HG02642 (cell line): ENCODE results near the gene SERPINB5.

Source experiments
- ATAC-seq: cut with Tn5 transposase; IDR thresholded peaks from one replicate; pipeline ENCODE4 v1.9.1; 2021; ENCODE audit warnings: mild to moderate bottlenecking; ENCODE audit not compliant: unreplicated experiment, poor library complexity

Gene SERPINB5

DNA sequence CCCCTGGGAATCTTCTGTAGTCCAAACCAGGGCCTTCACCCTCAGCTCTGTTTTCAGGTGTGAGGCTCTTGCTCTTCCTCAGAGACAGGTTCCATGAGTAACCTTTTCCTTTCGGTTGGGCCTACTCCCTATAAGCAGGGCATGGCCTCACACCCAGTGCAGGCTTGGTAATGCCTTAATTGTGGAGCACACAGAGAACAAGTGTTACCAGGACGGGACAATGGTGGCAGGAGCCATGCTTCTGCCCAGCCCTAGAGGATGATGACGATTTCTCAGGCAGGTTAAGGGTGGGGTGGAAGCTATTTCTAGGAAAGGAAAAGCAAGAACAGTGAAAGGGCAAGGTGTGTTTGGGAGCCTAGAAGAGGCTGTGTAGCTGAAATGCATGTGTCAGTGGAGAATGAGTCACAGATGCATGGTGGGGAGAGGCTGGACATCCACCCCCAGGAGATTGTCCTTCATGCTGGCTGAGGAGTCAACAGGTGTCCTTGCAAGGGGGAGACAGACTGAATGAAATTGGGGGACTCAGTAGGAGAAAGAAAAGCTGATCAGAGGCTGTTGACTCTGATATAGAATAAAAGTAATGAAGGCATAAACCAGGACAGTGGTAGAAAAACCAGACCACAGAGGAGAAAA, 43.4 kb downstream of the SERPINB5 start:
- ATAC-seq: no peak

DNA sequence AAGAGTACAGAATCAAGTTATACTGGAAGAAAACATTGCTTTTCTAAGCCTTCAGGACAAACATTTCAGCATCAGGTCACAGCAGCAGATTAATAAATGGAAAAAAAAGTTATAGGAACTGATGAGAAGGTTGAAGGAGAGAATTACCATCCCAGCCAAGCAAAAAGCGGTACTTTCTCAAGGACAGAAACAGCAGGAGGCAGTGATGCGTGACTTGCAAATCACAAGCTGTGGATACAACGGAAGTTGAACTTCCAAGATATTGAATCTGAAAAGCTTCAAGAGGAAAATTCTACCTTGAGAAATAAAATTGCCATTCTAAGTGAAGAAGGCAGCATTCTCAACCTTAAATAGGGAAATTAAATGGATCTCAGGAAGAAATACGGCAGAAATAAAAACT, 46.9 kb downstream of the SERPINB5 start:
- ATAC-seq: no peak

DNA sequence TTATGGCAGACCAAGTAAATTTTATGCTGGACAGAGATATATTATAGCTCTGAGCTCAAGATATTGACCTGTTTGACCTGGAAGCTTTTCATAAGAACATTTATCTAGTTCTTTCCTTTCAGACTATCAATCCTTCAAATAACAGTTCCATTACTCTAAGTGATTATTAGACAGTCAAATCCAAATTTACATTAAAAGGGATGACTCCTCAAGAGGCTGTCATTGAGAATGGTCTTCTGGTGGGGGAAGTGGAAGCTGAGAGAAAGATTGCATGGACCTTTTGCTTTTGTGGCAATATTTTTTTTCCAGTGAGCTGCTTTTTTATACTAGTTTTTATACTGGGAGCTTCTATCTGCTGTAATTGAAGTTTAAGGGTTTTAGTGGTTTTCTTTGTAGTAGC, 50.5 kb downstream of the SERPINB5 start:
- no peak for ATAC-seq

- no peak for ATAC-seq
These were observed 52.2 kb downstream of the SERPINB5 start for GRCh38 chr18:63528863-63529492.

GRCh38 chr18:63532471-63532870, 55.7 kb downstream of the SERPINB5 start:
- no peak for ATAC-seq

DNA sequence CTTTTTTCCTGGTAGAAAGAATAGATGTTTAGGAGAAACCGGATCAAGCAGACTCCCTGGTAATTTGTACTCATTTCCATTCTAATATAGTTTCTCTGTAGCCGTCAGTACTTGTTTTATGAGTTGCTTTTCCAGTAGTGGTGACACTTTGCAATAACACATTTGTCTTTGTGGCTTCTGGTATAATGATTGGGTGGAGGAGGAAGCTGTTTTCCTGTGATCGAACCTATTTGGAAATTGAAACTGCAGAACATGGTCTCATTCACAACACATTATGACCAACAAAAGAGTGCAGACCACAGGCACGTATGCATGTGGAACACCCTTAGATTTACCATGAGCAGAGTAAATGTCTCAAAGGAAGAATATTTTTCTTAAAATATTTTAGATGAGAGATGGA, 57.9 kb downstream of the SERPINB5 start:
- no peak for ATAC-seq

DNA sequence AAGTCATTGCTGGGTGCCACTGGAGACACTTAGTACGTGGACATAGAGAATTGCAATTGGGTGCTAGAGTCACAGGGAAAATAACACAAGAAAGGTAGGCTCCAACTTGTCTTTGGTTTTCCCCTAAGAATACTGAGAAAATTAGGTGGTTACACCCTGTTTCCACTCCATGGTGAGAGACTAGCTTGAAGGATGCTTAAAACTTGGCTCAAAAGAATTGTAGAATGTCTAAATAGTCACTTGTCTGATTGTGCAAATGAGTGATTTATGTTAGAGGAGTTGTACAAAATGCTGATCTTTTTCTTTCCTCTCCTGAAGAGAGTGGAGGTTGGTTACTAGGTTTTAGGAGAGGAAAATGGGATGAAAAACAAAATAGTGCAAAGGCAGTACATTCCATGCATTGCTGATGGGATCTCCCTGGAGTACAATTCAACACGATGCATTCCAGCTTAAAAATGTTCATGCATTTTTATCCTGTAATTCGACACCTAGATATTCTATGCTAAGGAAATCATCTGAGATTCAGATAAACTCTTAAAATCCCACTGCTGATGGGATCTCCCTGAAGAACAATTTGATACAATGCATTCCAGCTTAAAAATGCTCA, 63.2 kb downstream of the SERPINB5 start:
- ATAC-seq: no peak

DNA sequence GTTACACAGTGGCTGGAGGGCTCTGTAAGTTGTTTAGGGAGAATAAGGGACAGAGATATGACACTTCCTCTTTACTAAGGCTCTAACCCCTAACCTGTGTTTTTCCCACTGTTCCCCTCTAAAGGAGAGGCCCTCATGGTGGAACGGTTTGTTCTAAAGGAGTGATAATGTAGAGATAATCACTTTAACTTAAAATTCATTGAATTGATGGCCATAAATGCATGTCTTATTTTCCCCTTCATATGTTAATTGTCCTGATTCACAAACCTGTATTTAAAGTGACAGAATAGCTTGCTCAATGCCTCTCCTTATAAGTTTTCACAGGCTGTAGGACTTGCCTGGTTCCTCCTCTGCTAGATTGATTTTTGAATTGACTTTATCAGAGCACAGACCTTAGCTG, 65.3 kb downstream of the SERPINB5 start, which contains the start of gene SERPINB12:
Gene SERPINB12, plus strand, starts transcription at position 301 of the 400 bp plus-strand sequence. CDS start 13,791 bp downstream, outside the sequence.
- no peak for ATAC-seq

- ATAC-seq: no peak
These were observed 67.3 kb downstream of the SERPINB5 start for GRCh38 chr18:63544017-63544416.

GRCh38 chr18:63545000-63545399, 68.2 kb downstream of the SERPINB5 start:
- no peak for ATAC-seq

- ATAC-seq: no peak
These were observed 73.3 kb downstream of the SERPINB5 start for GRCh38 chr18:63550068-63550467.

- ATAC-seq: no peak
These were observed 75.0 kb downstream of the SERPINB5 start for GRCh38 chr18:63551769-63552168.

DNA sequence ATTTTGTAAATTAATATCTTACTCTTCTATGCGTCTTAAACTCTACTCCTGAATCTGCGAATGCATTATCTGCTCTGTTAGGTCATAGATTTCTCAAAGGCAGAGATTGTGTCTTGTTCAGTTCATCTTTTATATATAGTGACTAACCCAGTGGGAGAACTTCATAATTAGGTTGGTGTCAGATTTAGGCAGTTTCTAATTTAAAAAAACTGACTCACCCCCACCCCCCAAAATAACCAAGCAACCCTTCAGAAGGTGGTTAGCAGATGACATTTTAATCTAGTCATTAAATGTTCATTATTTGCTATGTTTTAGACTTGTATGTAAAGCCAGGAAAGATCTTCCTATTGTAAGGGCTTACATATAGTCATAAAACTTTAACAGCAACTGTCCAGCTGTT, 75.8 kb downstream of the SERPINB5 start:
- no peak for ATAC-seq

- no peak for ATAC-seq
These were observed 76.3 kb downstream of the SERPINB5 start for GRCh38 chr18:63553081-63553480.
